ENCODE results near the gene RSPO4. TPM values are rescaled to one million over a fixed set of nuclear protein-coding genes. Genes with fewer than 3 reads are reported as not detected.

The RSPO4 gene
- total RNA-seq, 2 donors from 2014 or later: 0.71 to 0.74 TPM

GRCh38 chr20:976033-976432, 26.1 kb downstream of the RSPO4 start:
- intact Hi-C loops (cut with DNase I): no loop called here
- ATAC-seq (no peak), DNase-seq (no peak)

DNA sequence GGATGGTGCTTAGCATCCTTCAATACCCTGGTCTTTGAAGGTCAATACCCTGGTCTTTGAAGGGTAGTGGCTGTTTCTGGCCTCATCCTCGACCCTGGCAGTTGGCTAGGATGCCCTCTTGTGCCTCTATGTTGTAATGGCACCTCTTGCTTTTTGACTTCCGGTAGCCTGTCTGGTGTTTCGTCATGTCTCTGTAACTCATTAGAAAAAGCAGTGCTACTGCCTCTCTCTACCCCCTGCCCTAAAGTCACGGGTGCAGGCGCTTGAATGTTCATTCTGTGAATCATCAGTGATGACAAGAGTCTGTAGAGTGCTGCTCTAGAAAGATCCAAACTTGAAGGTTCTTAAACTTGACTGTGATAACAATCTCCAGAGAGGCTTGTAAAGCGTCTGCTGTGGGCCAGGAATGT, 28.3 kb downstream of the RSPO4 start:
- DNase-seq (no peak), ATAC-seq (no peak)
- intact Hi-C loops (cut with DNase I): no loop called here

DNA sequence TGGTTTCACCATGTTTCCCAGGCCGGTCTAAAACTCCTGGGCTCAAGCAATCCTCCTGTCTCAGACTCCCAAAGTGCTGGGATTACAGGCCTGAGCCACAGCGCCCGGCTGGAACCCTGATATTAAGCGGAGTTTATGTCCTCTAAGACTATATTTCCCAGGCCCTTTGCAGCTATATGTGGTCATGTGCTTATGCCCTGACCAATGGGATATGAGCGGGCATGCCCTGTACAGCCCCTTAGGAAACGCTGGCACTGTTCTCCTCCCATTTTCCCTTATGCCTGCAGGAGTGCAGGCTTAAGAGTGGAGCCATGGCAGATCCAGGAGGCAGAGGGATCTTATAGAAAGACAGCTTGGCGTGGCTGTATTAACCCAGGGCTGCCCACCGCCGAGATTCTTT, 29.9 kb downstream of the RSPO4 start:
- no peak for ATAC-seq
- intact Hi-C loops (cut with DNase I): no loop called here
- DNase-seq: no peak

DNA sequence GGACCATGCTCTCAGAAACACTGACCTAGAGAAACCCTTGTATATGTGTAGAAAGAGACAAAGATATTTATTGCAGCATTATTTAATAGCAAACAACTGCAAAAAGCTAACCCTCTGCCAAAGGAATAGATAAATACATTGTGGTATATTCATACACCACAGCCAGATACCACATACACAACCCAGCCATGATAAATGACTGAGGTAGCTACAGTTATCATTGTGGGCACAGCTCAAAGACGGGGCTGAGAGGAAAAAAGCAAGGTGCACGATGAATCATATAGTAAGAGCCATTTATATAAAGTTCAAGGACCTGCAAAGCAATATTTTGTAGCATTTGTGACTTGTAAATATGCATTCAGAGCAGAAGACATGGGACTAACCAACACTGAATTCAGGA, 30.8 kb downstream of the RSPO4 start:
- ATAC-seq: no peak
- no peak for DNase-seq
- intact Hi-C loops (cut with DNase I): no loop called here

GRCh38 chr20:969868-970267, 32.2 kb downstream of the RSPO4 start:
- ATAC-seq: peak in 1 of 2 donors; percentile 23
- no peak for DNase-seq
- intact Hi-C loops (cut with DNase I): loop anchor here in 1 of 2 donors (10.0 kb wide), 1 partner anchor 235 kb away; the partner anchor contains the start of gene C20orf202

- DNase-seq: no peak
- intact Hi-C loops (cut with DNase I): loop anchor here in 1 of 2 donors (10.0 kb wide), 1 partner anchor 237 kb away; the partner anchor contains the start of gene C20orf202
- no peak for ATAC-seq
Measured at GRCh38 chr20:967796-968742, 34.0 kb downstream of the RSPO4 start.

GRCh38 chr20:965956-966355, 36.2 kb downstream of the RSPO4 start:
- ATAC-seq (no peak), DNase-seq (no peak)
- intact Hi-C loops (cut with DNase I): loop anchor here in 1 of 2 donors (10.0 kb wide), 1 partner anchor 239 kb away; the partner anchor contains the start of gene C20orf202

DNA sequence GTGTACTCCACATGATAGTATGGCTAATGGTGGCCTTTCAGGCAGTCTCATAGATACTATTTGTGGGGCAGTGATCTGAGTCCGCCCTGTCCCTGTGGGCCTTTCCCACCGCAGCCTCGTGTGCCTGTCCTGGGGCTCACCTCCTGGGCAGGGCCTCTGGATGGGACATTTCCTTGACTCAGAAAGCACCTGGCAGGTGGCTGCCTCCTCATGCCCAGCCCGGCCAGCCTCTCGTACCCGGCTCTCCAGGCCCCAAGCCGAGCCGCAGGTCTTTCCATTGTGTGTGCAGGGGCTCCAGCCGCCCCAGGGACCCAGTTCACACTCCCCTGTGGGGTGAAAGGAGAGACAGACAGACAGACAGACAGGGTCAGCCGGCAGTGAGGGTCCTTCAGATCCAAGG, 38.3 kb downstream of the RSPO4 start:
- intact Hi-C loops (cut with DNase I): loop anchor here in 1 of 2 donors (10.0 kb wide), 1 partner anchor 241 kb away; the partner anchor contains the start of gene C20orf202
- DNase-seq (no peak), ATAC-seq (no peak)

GRCh38 chr20:962683-963082, 39.4 kb downstream of the RSPO4 start:
- no peak for ATAC-seq
- intact Hi-C loops (cut with DNase I): loop anchor here in 1 of 2 donors (10.0 kb wide), 1 partner anchor 242 kb away; the partner anchor contains the start of gene C20orf202
- no peak for DNase-seq

DNA sequence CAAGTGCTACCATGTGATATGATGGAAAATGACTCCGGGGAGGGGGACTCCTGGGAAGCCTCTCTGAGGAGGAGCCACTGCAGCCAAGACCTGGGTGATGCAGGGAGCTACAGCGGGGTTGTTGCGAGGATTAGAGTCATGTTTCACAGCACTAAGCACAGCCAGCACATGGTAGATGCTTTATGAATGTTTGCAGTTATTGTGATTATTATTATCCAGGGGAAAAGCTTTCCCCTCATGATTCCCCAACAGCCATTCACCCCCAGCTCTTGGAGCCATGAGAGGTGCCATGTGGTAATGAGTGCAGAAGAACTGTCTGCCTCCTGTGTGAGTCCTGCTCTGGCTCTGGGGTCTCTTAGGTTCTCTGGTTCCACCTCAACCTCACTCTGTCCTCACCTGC, 39.9 kb downstream of the RSPO4 start:
- DNase-seq (no peak), ATAC-seq (no peak)
- intact Hi-C loops (cut with DNase I): loop anchor here in 1 of 2 donors (10.0 kb wide), 1 partner anchor 243 kb away; the partner anchor contains the start of gene C20orf202

DNA sequence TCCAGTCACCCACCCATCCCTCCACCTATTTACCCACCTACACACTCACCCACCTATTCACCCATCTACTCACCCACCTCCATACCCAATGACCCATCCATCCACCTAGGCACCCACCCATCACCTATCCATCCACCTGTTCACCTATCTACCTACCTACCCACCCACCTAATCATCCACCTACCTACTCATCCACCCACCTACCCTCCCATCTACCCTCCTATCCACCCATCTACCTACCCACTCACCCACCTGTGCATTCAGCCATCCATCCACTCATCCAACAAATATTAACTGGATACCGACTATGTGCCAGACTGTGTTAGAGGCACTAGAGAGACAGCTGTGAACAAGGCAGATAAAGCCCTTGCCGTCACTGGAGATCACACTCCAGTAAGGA, 40.3 kb downstream of the RSPO4 start:
- ATAC-seq: no peak
- intact Hi-C loops (cut with DNase I): loop anchor here in 1 of 2 donors (10.0 kb wide), 1 partner anchor 243 kb away; the partner anchor contains the start of gene C20orf202
- no peak for DNase-seq

GRCh38 chr20:959996-960615, 42.0 kb downstream of the RSPO4 start:
- intact Hi-C loops (cut with DNase I): loop anchor here in 1 of 2 donors (10.0 kb wide), 1 partner anchor 245 kb away; the partner anchor contains the start of gene C20orf202
- DNase-seq: no peak
- ATAC-seq: no peak

DNA sequence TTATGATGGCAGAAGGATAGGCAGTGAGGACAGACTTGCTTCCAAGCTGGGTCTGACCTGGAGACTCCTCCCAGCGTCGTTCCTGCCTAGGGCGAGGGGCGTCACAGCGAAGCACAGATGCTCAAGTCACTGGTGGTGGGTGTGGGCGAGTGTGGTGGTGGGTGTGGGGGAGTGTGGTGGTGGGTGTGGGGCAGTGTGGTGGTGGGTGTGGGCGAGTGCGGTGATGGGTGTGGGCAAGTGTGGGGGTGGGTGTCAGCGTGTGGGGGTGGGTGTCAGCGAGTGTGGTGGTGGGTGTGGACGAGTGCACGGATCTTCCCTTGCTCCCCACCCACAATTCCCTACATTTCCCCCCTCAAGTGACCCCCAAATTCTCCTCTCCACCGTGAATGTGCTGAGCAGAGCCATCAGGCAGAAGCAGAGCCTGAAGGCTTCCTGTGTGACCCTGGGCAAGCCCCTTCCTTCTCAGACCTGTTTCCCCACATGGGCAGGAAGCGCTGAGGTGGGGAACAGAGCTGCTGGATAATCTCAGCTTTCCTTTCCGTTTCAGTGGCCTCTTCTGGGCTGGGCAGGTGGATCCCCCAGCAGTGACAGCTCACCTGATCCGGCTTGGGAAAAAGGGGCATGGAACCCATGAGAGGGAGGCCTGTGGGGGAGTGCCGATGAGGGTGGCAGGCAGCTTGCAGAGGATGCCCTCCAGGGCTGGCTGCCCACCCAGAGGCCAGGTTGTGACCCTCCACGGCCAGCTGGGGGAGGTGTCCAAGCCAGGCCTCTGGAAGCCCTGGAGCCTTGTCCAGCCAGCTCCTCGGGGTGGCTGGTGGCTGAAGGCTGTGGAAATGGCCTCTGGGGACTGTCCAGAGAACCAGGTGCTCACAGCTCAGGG, 42.9 kb downstream of the RSPO4 start:
- intact Hi-C loops (cut with DNase I): no loop called here

GRCh38 chr20:957544-957943, 44.6 kb downstream of the RSPO4 start:
- DNase-seq: no peak
- intact Hi-C loops (cut with DNase I): loop anchor here in 1 of 2 donors (2.0 kb wide), 1 partner anchor 141 kb away; no protein-coding TSS in a partner anchor

More for the DNA sequence above, 42.9 kb downstream of the RSPO4 start:
- DNase-seq (no peak), ATAC-seq (no peak)

GRCh38 chr20:956330-956951, 45.7 kb downstream of the RSPO4 start:
- intact Hi-C loops (cut with DNase I): loop anchor here (1.0 to 2.0 kb wide), 2 partner anchors 140 kb away; no protein-coding TSS in a partner anchor
- ATAC-seq (peak; percentile 78 to 80), DNase-seq (peak; percentile 66)

More at GRCh38 chr20:957544-957943, 44.6 kb downstream of the RSPO4 start:
- no peak for ATAC-seq

DNA sequence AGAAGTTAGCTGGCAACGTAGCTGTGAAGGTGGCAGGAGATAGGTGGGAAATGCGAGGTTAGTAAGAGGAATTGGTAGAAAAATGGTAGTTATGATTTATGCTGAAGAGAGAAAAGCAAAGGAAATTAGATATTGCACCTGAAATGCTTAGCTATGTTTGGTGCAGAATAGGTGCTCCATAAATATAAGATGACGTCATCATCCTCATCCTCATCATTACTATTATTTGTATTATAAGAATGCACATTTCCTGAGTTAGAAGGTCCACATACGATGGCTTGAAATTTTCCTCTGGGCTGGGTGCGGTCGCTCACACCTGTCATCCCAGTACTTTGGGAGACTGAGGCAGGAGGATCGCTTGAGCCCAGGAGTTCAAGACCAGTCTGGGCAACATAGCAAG, 46.5 kb downstream of the RSPO4 start:
- DNase-seq (no peak), ATAC-seq (no peak)
- intact Hi-C loops (cut with DNase I): loop anchor here (1.0 to 2.0 kb wide), 2 partner anchors 139 kb away; no protein-coding TSS in a partner anchor

DNA sequence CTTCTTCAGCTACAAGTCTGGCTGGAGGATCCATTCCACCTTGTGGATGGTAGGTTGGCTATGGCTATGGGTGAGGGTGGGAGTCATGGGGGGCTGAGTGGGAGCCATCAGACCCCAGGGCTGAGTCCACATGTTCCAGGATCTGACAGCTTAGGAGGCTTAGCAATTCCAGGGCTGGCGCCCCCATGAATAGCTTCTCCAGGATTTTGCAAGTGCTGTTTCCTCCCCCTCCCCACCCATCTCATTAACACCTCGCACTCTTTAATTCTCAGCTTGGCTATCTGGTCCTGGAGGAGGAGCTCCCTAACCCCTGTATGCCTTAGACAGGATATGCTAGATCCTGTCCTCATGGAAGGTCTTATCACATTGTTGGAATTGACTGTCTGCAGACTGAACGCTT, 47.0 kb downstream of the RSPO4 start:
- no peak for ATAC-seq
- no peak for DNase-seq
- intact Hi-C loops (cut with DNase I): no loop called here

GRCh38 chr20:953742-954141, 48.4 kb downstream of the RSPO4 start:
- intact Hi-C loops (cut with DNase I): no loop called here
- DNase-seq (no peak), ATAC-seq (no peak)
